Dermis blood vessel endothelial cell (primary cell): ENCODE results near the gene SNCA. TPM values are rescaled to one million over a fixed set of nuclear protein-coding genes. Genes with fewer than 3 reads are reported as not detected.

Source experiments
- DNase-seq: peaks from one replicate; pipeline ENCODE4 v3.0.0; 2010
- total RNA-seq: library from RNA; depleted of rRNA; stranded (reverse); fragments of >200 nt; gene quantifications from 2 replicates; pipeline ENCODE4 v1.2.3, GENCODE V29; 2014

Gene SNCA
- total RNA-seq, 1 donor from 2014 or later = 140 TPM

DNA sequence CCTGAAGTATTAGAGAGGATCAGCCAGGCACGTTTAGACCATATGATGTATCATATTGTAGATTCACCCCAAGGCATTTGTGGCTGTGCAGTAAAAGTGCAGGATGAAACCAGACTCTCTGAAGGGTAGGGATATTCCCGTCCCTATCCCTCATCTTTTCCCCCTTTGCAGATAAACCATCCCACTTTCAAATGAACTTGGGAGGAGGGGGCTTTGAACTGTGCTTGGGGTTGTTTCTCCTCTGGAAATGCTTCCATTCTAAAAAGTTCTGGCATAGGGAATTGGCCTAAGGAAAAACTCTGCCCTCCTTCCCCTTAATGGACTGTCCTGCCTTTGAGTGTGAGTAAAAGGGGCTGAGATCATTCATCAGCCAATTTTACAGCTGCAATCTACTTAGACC lies 23.8 kb downstream of the SNCA start:
- DNase-seq = no peak

DNA sequence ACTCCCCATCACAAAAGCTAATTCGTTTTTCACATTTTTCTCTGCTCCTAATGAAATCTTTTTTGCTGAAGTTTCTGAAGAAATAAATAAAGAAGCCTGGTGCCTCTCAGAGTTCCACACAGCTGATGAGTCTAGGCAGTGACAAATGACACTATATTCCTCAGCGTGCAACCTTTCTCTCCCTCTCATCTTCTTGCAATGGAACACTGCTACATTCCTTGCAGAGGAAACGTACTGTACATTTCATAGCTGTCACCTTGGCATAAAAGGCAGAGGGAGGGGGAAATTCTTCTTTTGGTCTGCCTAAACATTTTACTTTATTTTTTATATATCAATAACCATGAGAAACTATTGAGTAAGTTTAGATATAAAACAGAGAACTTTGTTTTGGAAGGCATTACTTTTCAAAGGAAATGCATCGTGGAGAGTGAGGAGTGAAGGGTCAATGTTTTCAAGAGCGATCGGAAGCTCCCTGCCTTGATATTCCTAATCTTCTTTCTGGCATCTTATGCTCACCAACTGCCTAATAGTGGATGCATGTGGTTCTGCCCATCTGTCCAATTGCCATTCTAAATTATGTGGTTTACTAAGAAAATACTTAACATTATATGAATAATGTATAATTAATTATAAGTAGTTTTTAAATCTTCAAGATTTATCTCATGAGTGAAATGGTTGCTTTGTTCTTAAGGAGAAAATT lies 29.4 kb downstream of the SNCA start:
- DNase-seq = no peak

DNA sequence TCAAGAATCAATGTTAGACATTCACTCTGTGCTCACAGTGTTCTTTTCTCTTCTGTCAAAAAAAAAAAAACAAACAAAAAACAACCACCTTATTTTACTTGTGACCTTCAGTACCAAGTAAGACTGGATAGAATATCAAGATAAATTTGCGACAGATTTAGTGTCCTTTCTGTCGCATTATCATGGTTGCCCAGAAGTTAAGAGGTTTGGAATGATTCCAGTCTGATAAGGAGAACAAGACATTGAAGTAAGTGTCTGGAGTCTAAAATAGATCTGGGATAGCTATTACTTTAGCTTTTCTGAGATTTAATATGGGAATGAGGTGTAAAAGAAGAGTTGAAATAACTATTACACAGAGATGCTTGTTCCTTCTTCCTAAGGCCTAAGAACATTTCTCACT lies 31.7 kb downstream of the SNCA start:
- DNase-seq = no peak

DNA sequence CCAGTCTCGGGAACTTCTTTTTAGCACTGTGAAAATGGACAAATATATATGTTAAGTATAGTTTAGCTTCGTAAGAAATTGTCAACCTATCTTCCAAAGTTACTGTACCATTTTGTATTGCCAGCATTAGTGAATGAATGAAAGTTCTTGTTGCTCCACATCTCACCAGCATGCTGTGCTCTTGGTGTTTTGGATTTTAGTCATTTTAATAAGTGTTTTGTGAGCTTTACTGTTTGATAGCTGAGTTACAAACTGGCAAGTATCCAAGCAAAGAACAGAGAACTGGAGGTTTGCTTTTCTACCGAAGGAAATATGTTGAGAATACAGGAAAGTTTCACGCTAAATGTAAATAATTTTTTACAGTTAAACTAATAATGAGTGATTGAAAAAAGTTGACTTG lies 33.0 kb downstream of the SNCA start:
- peak; percentile 33 for DNase-seq

DNA sequence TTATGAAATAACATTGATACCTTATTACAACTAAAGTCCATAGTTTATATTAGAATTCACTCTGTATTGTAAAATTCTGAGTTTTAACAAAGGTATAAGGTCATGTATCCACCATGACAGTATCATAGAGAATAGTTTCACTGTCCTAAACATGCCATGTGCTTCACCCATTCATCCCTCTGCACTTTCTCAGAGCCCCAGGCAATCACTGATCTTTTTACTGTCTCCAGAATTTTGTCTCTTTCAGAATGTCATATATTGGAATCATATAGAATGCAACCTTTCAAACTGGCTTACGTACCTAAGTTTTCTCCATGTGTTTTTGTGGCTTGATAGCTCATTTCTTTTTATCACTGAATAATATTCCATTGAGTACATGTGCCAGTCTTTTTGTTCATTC lies 33.9 kb downstream of the SNCA start:
- DNase-seq = no peak

DNA sequence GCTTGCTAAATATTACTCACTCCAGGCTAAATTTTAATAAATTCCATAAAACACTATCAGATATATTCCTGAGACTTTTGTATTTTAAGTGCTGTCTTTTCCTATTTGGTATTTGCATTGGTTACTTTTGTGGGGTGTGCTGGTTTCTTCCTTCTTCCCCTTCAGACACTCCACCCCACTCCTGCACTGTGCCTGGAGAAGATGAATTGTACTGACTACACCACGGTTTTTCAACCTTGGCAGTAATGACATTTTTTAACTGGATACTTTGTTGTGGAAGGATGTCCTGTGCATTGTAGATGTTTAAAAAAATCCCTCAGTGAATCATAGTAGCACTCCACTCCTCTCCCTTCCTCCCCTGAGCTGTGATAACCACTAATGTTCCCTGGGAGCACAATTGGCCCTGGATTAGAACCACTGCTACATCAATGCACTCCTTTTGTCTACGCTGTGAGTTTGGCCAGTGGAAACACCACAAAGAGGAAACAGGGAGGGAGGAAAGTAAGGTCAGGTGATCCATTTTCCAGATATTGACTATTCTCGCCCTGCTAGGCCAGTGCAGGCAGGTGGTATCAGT lies 36.3 kb downstream of the SNCA start:
- DNase-seq = peak; percentile 89

DNA sequence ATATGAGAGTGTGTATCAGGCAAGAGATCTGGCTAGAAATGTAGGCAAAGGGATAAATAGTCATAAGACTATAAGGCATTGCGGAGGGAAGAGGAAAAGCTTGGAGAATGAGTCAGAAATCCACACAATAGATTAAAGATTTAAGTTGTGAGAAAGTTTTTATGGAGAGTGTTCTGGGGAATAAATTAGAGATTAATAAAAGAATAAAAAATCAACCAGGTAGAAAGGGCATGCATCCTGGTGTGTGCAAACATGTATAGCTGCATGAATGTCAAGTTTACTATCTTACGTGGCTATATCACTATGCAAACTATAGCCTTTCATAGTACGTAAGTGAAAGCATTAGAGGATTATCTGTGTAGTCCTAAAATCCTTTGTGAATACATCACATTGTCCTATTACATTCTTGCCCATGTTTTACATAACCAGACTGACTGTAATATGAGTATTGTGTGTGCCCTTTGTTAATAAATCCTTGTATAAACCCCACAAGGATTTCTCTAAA lies 36.9 kb downstream of the SNCA start:
- peak; percentile 89 for DNase-seq

DNA sequence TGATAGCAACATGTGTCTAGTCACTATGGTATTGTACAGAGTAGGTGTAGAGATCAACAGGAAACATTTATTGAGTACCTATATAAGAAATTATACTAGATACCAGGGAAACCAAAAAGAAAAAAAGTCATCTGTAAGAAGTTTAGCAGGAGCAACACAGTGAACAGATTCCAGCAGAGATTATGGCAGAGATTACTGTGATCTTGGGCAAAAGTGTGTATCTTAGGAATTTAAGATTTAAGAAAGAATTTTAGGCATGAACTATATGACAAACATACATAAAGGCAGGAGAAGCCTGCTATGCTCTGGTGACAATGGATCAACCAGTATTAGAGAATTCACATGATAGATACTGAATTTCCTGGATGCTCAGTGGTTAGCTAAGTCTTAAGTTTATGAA lies 37.9 kb downstream of the SNCA start:
- peak; percentile 8 for DNase-seq

DNA sequence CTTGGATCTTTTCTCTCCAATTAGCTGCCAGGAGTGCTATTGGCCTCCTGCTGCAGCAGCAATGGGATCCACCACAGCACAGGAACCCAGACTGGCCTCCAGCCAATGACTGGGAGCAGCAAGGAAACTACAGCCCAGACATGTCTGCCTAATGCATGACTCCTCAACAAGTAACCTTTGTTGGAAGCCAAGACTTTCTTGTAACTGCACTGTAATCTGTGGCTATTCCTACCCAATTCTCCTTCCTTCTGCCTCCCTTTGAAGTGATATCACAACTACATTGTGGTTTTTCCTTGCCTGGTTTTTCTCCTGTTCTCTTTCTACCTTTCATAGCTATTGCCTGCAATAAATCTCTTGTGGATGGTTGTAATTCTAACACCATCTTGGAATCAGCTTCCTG lies 39.8 kb downstream of the SNCA start:
- peak; percentile 78 for DNase-seq

DNA sequence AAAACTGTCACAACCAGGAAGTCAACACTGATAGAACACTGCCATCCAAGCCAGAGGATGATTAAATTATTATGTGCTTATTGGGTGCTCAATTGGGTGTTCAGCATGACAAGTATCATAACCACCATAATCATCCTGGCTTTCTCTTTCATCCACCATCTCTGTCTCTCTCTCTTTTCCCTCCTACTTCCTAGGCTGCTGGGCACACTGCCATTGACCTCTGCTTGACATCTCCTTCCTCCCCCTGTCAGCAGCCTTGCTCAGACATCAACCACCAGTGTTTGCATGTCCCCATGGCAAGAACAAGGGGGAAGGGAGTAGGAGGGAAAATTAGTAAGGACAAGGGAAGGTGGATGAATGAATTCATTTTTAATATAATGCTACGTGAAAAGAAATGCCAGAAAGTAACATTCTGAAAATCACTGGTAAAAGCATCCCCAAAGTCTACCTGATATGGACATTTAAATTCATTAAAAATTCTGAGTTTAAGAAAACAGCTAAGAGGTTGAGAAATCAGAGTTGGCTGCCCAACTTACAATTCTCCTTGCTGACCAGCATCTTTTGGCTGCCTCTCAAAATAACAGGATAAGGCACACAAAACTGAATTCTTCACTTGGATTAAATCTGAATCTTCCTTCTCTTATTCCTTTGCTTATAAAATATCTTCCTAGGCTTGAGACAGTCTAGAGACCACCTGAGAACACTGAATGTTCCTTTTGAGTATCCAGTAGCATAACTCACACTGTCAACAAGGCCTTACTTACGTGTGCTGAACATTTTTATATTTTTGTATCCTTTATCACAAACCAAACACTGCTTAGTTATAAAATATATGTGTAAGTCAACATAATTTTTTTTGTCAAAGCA lies 48.5 kb downstream of the SNCA start:
- DNase-seq = peak; percentile 64

DNA sequence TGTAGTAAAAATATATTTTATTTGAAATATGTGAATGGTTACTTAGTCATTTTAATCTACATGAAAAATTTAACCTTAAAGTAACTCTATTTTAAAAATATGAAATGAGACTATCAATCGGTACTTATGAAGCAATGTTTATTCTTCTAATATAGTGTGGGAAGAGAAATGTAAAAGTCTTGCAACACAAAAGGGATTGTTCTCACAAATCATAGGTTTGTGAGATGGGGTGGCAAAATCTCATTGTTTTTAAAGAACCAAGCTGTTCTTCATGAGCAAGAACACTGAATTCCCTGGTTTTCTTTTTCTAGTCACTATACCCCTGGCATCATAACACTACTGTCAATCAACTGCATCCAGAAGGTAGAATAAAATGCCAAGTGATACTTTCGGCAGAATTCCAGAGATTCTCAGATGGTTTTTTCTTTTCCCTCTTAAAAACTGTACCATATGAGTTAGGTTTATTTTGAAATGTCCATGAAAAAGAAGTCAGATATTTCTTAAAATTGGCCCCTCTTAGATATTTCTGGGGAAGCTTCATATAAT lies 52.2 kb downstream of the SNCA start:
- no peak for DNase-seq

DNA sequence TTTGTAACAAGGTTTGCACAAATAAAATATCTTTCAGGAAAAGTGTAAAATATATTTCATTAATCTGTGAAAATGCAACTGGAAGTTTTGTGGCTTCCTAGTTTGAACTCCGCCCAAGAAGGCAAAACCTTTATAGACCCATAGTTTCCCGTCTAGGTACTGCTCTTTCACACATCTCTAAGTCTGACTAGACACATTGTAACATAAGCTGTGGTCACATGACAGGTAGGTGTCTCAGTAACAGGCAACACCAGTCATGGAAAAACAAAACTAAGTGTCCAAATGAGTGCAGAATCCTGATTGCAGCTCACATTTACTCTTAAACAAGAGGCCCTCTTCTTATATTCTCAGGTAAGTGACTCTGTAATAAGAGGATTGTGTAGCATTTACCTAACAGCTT lies 55.6 kb downstream of the SNCA start:
- DNase-seq = no peak

DNA sequence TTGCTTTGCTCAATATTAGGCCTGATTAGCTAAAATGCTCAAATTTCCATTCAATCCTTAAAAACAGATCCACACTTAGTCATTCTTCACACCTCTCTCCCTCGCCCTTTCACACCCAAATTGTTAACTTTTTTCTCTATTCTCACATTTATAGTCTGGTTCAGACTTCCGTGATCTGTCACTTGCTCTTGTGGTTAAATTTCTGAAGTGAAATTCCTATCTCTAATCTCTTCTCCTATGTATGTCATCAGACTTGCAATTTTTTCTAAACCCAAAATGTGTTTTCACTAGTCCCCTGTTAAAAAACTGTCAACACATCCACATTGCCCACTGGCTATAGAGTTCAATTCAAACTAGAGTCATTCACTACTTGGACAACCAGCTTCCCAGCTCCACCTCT lies 63.2 kb downstream of the SNCA start:
- DNase-seq = no peak

DNA sequence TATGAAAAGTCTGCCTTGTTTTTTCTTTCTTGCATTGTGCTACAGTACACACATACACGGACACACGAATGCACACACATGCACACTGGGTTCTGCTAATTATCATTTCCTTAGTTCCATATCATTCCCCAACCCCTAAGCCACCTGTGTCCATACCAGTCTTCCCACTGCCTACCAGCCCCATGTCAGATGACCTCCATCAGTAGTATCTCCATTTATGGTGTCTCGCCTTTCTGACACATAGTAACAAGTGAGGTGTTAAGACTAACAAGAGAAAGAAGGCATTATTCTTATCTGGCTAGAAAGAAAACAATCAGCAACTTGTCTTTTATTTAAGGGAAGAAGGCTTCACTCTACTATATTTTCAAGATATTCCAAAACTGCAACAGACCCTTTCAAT lies 67.1 kb downstream of the SNCA start:
- DNase-seq = no peak

DNA sequence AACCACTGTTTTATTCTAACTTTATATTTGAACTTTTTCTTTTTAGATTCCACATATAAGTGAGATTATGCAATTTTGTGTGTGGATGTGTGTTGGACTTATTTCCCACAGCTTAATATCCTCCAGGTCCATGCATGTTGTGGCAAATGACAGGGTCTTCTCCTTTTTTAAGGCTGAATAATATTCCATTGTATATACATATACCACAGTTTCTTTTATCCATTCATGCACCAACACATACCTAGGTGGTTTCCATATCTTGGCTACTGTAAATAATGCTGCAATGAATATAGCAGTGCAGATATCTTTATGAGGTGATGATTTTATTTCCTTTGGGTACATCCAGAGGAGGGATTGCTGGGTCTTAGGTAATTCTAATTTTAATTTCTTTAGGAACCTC lies 69.0 kb downstream of the SNCA start:
- DNase-seq = no peak

DNA sequence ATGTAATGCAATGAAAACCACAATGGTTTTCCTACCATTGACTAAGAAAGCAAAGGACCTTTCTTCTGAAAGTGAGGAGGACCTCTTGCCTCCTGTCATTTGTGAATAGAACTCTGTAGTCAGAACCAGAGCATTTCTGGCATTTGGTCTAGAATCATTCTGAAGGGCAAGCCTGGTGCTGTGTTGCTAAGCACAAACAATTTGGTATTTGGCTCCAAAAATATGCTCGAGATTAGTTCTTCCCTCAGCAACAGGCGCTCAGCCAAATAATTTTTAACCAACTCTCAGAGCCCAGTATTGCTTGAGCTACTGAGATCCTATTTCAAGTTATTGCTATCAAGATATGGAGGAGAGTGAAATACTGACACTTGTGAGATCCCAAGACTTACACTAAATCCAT lies 71.0 kb downstream of the SNCA start:
- DNase-seq = peak; percentile 63

DNA sequence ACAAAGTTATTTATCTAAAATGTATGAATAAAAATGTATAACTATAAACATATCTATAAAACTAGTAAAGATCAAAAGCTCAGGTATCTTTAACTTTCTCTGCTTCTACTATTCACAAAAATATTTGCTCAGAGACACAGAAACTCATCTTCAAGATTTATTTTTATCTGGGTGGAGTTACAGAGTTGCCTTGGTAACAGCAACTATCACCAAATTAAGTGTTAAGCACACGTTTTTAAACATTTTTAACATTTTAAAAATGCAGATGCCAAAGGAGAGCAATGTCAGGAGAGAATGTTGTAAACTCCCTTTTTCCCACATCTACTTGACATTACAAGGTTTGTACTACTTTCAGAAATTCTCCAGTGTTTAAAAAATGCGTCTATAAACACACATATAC lies 71.4 kb downstream of the SNCA start:
- no peak for DNase-seq

DNA sequence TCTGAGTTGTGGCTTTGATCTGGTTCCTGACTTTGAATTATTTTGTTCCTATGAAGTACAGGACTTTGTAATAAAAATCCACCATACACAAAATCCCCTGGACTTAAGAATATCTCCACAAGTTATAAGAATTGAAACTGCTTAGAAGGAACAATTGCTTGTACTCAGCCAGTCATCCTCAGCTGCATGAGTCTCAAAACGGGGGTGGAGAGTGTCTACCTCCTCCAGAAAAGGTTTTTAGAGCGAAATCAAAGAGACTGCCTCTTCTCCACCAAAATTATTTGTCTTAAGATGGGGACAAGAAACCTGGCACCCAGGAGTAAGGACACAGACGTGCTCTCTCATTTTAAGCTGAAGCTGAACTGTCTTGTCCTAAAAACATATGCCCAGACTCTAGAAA lies 74.7 kb downstream of the SNCA start:
- no peak for DNase-seq

DNA sequence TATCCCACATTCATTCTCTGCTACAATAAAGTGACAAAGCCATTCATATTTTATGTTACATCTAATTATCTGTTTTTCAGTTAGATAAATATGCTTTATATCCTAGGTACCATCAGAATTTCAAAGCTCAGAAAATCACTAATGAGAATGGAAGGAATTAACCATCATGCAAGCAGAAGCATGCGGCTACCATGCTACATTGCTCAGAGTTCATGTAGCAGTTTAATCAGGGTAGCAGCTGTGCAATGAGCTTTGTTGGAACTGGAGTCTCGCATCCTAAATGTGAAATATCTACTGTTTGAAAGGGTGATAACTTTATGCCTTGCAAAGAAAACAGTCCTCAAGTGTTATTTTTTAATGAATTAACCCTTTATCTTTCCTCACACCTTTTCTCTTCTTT lies 77.5 kb downstream of the SNCA start:
- DNase-seq = no peak

DNA sequence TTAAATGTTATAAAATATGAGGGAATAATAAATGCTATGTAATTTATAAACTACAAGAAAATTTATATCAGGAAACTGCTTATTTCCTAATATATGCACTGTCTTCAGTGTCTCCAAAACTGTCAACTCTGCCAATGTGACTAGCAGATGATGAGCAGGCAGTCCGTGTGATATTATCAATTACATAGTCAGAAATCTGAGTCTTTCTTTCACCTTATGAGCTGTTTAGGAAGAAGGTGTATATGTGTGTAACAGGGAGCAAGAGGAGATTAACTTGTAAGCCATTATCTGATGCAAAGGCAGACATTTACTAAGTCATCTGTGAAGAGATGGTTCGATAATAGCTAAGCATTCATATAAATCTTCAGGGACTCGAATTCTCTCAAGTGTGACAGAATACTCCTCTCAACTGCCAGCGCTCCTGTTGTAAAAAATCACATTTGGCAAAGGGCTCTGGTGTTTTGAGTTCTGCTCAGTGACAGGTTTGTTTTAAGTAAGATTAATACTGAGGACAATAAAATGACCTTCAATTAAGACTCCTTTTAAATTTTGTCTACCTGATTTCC lies 79.7 kb downstream of the SNCA start:
- no peak for DNase-seq

DNA sequence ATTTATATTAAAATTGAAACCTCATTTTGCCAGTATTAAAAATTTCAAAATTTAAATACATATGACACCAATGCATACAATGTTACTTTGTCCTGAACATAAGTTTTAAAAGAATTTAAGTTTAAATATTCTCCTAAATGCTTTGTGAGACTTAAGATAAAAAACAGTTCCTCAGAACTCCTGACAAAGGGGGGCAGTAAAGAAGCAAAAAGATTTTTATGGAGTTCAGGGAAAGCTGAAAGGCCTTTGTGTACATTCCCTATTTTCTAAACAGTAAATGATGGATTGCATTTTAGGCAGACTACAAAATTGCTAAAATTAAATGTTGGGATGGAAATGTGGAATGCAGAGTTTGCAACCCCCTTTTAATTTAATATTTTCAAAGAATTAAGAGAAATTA lies 81.7 kb downstream of the SNCA start:
- peak; percentile 38 for DNase-seq

DNA sequence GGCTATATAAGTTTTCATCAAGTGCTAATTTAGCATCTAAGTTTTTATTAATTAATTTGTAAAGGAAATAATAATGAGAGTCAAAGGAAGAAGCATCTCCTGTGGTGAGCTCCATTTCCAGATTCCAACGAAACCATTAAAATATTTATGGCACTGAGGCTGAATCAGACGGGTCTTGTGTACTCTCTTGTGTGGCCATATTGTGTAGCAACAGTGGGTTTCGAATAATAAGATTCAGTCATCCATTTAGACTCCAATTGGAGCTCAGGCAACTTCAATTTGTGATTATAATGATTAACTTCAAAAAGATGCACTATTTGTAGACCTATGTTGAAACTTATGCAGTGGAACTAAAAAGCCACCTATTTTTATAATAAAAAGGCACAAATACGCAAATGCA lies 82.4 kb downstream of the SNCA start:
- peak; percentile 11 for DNase-seq

DNA sequence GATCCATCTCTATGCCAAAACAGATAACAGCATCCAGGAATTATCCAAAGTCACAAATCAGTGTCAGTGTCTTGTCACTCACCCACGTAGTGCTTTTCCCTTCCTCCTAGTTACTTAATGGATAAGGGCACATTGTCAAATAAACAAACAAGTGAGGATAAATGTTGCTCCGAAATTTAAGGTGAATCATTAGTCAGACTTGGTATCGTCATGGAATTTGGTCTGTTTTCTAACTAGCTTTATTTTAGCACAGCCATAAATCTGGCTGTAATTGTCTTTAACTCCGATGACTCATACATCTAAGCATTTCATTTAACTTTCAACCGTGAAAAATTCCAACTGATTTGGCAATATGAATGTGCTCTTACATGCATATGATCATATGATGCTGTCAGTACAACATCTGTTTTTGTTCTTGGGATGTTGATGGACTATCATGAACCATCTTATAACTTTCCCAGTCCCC lies 83.3 kb downstream of the SNCA start:
- DNase-seq = peak; percentile 95
